K562 (cell line): ENCODE data around the gene ELMO1. TPM values are rescaled to one million over a fixed set of nuclear protein-coding genes. Genes with fewer than 3 reads are reported as not detected.

Experiments
- ATAC-seq: fragments of 200-7000 bp; cut with Tn5 transposase; 3 replicates; pipeline ENCODE4 v1.9.1; 2020; ENCODE audit warnings: moderate library complexity
- BruUV-seq: library from RNA; stranded (reverse); fragments of 400-500 nt; replicated peaks from 2 replicates; lab custom pipeline; 2021; lab: Mats Ljungman, UMichigan
- CTCF ChIA-PET: fragments of 300-600 bp; formaldehyde crosslinking; extraction: SDS; loops from one replicate; lab custom pipeline; 2021; ENCODE audit warnings: low intra/inter-chr PET ratio; lab: Yijun Ruan, JAX
- POLR2A ChIA-PET: fragments of 300-600, 350-650 bp; sonication (Branson Sonifier 250); formaldehyde crosslinking; extraction: SDS; loops from one replicate; lab custom pipeline; 2021; ENCODE audit warnings: antibody characterized with exemption, inconsistent platforms; lab: Yijun Ruan, JAX
- DNase-seq, 4 experiments: peaks; one replicate each; pipeline versions ENCODE4 v3.0.0 to v3.0.0-alpha.2; 2011 to 2018; ENCODE audit warnings: low spot score in 3 of 4, mixed read lengths in 3 of 4; ENCODE audit errors: extremely low read depth in 1 of 4
- FAIRE-seq: peaks from 2 replicates; lab custom pipeline; 2011; peaks lifted over from hg19 to GRCh38; lab: Jason Lieb, UNC
- H2AFZ ChIP-seq: 2 replicates; pipeline ENCODE4 v1.6.0; 2011; ENCODE audit warnings: low read depth, low read length, control low read depth, inconsistent platforms
- H3K27ac ChIP-seq: fragments of 200-600 bp; 3 replicates; pipeline ENCODE4 v1.8.0; 2011; ENCODE audit warnings: low read depth, mild to moderate bottlenecking, control low read depth, inconsistent platforms, low read length, moderate library complexity, mixed read lengths; ENCODE audit errors: extremely low read depth
- H3K27me3 ChIP-seq, 2 experiments: fragments of 300-600 bp in 1 of 2; 2 replicates in 1 of 2; 3 replicates in 1 of 2; pipeline versions ENCODE4 v1.6.0 to v1.8.0; 2011; ENCODE audit warnings: inconsistent platforms in 2 of 2, low read length in 2 of 2, mild to moderate bottlenecking in 1 of 2, mixed read lengths in 1 of 2, moderate library complexity in 1 of 2; ENCODE audit not compliant: control insufficient read depth in 2 of 2, insufficient read depth in 2 of 2
- H3K36me3 ChIP-seq: fragments of 300-600 bp; 3 replicates; pipeline ENCODE4 v1.8.0; 2011; ENCODE audit warnings: mild to moderate bottlenecking, low read length, inconsistent platforms; ENCODE audit not compliant: control insufficient read depth, insufficient read depth
- H3K4me1 ChIP-seq, 2 experiments: fragments of 200-600 bp in 1 of 2; replicated peaks in 1 of 2; 2 replicates in 1 of 2; 3 replicates in 1 of 2; pipeline versions ENCODE4 v1.5.1 to v1.8.0; 2011; ENCODE audit warnings: inconsistent platforms in 2 of 2, low read length in 2 of 2, mild to moderate bottlenecking in 1 of 2, mixed read lengths in 1 of 2, moderate library complexity in 1 of 2; ENCODE audit not compliant: control insufficient read depth in 2 of 2, insufficient read depth in 2 of 2
- H3K4me2 ChIP-seq: 2 replicates; pipeline ENCODE4 v1.6.1; 2011; ENCODE audit warnings: low read length, control low read depth, inconsistent platforms, mixed read lengths; ENCODE audit not compliant: insufficient read depth
- H3K4me3 ChIP-seq: fragments of 200-600 bp; sonication (generic), shearing (Covaris generic); 2 replicates; pipeline ENCODE4 v1.5.1; 2016; ENCODE audit warnings: control low read depth, inconsistent platforms
- H3K79me2 ChIP-seq: fragments of 200-600 bp; 3 replicates; pipeline ENCODE4 v1.8.0; 2011; ENCODE audit warnings: low read length, inconsistent platforms; ENCODE audit not compliant: control insufficient read depth, insufficient read depth
- H3K9ac ChIP-seq, 2 experiments: 2 replicates each; pipeline versions ENCODE4 v1.6.0 to v1.6.1; 2011; ENCODE audit warnings: low read depth in 2 of 2, low read length in 2 of 2, control low read depth in 1 of 2, inconsistent platforms in 1 of 2, mild to moderate bottlenecking in 1 of 2, mixed read lengths in 1 of 2; ENCODE audit not compliant: insufficient read depth in 1 of 2
- H3K9me1 ChIP-seq: one replicate; pipeline ENCODE4 v1.6.0; 2011; ENCODE audit warnings: inconsistent platforms, mild to moderate bottlenecking, low read length, moderate library complexity; ENCODE audit not compliant: control insufficient read depth, insufficient read depth
- H3K9me3 ChIP-seq: replicated peaks from 2 replicates; pipeline ENCODE4 v1.5.1; 2011; ENCODE audit warnings: low read depth, low read length, inconsistent platforms; ENCODE audit not compliant: control insufficient read depth, insufficient read depth
- H4K20me1 ChIP-seq: replicated peaks from 2 replicates; pipeline ENCODE4 v1.6.1; 2011; ENCODE audit warnings: low read length, inconsistent platforms, mixed read lengths; ENCODE audit not compliant: control insufficient read depth, insufficient read depth
- ATF3 ChIP-seq, 2 experiments: fragments of 450-650 bp in 1 of 2; sonication (generic) in 1 of 2; formaldehyde crosslinking in 1 of 2; IDR thresholded peaks in 1 of 2; conservative IDR thresholded peaks in 1 of 2; 2 replicates each; pipeline versions ENCODE4 v1.6.1 to v1.8.1; 2016 to 2023; ENCODE audit warnings: mild to moderate bottlenecking in 2 of 2, moderate library complexity in 2 of 2, inconsistent platforms in 1 of 2, missing genetic modification reagents in 1 of 2
- LCOR ChIP-seq: sonication (generic); formaldehyde crosslinking; IDR thresholded peaks from 2 replicates; pipeline ENCODE4 v1.8.0; 2022; ENCODE audit warnings: mild to moderate bottlenecking, missing genetic modification reagents
- RBM15 ChIP-seq: fragments of 200-400 bp; formaldehyde crosslinking; IDR thresholded peaks from 2 replicates; pipeline ENCODE4 v1.6.1; 2018; ENCODE audit warnings: mild to moderate bottlenecking, low read length, moderate library complexity; ENCODE audit not compliant: insufficient read depth
- REST ChIP-seq, 2 experiments: fragments of 450-650 bp; formaldehyde crosslinking in 1 of 2; IDR thresholded peaks; 2 replicates each; pipeline versions ENCODE4 v1.4.0 to v1.6.1; 2014 to 2020; ENCODE audit warnings: mild to moderate bottlenecking in 2 of 2, borderline replicate concordance in 1 of 2, low read depth in 1 of 2
- ZBTB11 ChIP-seq, 3 experiments: fragments of 200-800 bp in 1 of 3; fragments of 250-450 bp in 1 of 3; fragments of 450-650 bp in 1 of 3; sonication (Bioruptor Pico) in 1 of 3; sonication (Bioruptor generic) in 1 of 3; formaldehyde crosslinking in 1 of 3; IDR thresholded peaks; 2 replicates each; pipeline versions ENCODE4 v1.6.1 to v1.8.0; 2016 to 2022; ENCODE audit warnings: mild to moderate bottlenecking in 2 of 3, missing genetic modification characterization in 2 of 3, missing compliant biosample characterization in 1 of 3, moderate library complexity in 1 of 3
- ZNF445 ChIP-seq: fragments of 250-450 bp; sonication (Bioruptor Pico); IDR thresholded peaks from 2 replicates; pipeline ENCODE4 v1.4.0; 2020; ENCODE audit warnings: low read depth, mild to moderate bottlenecking, moderate library complexity
- WGBS: fragments of 100-300 bp; shearing (Covaris generic); methylation state at CpG from one replicate; pipeline ENCODE4 v1.1.6; 2016; ENCODE audit warnings: low coverage, mixed read lengths; ENCODE audit not compliant: insufficient coverage; ENCODE audit errors: missing lambda C conversion rate; 5-methylcytosine and 5-hydroxymethylcytosine counted together
- in situ Hi-C: fragments of 300-500 bp; cut with MboI; formaldehyde crosslinking; loops from 4 replicates; pipeline ENCODE4 v1.15.0; 2018; ENCODE audit warnings: inconsistent platforms, mixed read lengths
- intact Hi-C: fragments of 100-400 bp; cut with micrococcal nuclease; formaldehyde crosslinking; loops from 2 replicates; pipeline ENCODE4 v1.14.2; 2022
- polyA plus RNA-seq, 8 experiments: library from polyadenylated mRNA; depleted of rRNA in 4 of 8; stranded (reverse) in 5 of 8; unstranded in 3 of 8; fragments of >200 nt; fragmentation: Nextera tagmentation in 2 of 8; fragmentation: Illumina TruSeq in 1 of 8; extraction: Ambion mirVana in 2 of 8; extraction: Trizol in 1 of 8; gene quantifications; 2 replicates each; pipeline versions ENCODE4 v1.2.1 to v1.2.3, GENCODE V29; 2011 to 2014; ENCODE audit warnings: inconsistent platforms in 1 of 8, missing spikeins in 1 of 8
- total RNA-seq, 7 experiments: library from RNA; depleted of rRNA in 6 of 7; stranded (reverse); fragments of >200 nt in 6 of 7; fragmentation: Illumina TruSeq in 2 of 7; extraction: Trizol in 2 of 7; gene quantifications; 2 replicates each; pipeline versions ENCODE4 v1.2.1 to v1.2.3, GENCODE V29; 2011 to 2021; ENCODE audit warnings: low replicate concordance in 1 of 7

Gene ELMO1
- total and polyA plus RNA-seq, 9 of the 15 experiments (the other 6 are each of a cell fraction or from before 2014, with no cell fraction given), result 0.36 to 7.2 (median 3.6) TPM

- Histone ChIP-seq H3K4me3 (no peak overlapping the region), H2AFZ (no peak overlapping the region), H3K36me3 (no peaks in the 10 kb centered on the region), H3K4me2 (no peak overlapping the region), H3K27me3 (peaks cover 0 to 7% of the 10 kb centered on the region in 2 experiments; a peak in 1 of 5 replicates), H3K9me3 (no peaks in the 10 kb centered on the region), H3K9ac (no peak overlapping the region), H4K20me1 (no peaks in the 10 kb centered on the region), H3K4me1 (no peaks in the 10 kb centered on the region), H3K79me2 (no peaks in the 10 kb centered on the region), H3K27ac (no peak overlapping the region), H3K9me1 (no peaks in the 10 kb centered on the region)
- no peak for DNase-seq
- no peak for ATAC-seq
- no peak for FAIRE-seq
- in situ Hi-C loops (no loop called here), intact Hi-C loops (no loop called here)
- WGBS, result 8% methylated on average over 6 of the region's 6 CpGs
- ChIA-PET CTCF (interaction anchor here (0.6 kb wide), 1 partner anchor 36 kb away, joined by 3 read pairs; no protein-coding TSS in a partner anchor), POLR2A (interaction anchor here (0.6 to 1.3 kb wide), 2 partner anchors 8 to 13 kb away, joined by 3 read pairs; no protein-coding TSS in a partner anchor)
- no TSS peak for BruUV-seq
- TF ChIP-seq ZNF445 (CRISPR knock-in tag) (no peak), ZBTB11 (CRISPR knock-in tag; IDR thresholded peaks at IDR 0.05) (no peak), LCOR (CRISPR knock-in tag) (no peak), RBM15 (no peak), REST (IDR thresholded peaks at IDR 0.05; ENCODE audit: borderline replicate concordance) (no peak), REST (CRISPR knock-in tag; IDR thresholded peaks at IDR 0.05; ENCODE audit: low read depth) (no peak), ATF3 (IDR thresholded peaks at IDR 0.05) (peak; percentile 51; the same call in 1 of the 2 replicates), ATF3 (CRISPR knock-in tag; conservative IDR thresholded peaks at IDR 0.05) (no peak)
These were observed 128.4 kb downstream of the ELMO1 start for GRCh38 chr7:37320140-37320847.
